Measurements from ENCODE around the gene COG4.

- TF ChIP-seq POLR2AphosphoS5 (IDR thresholded peaks at IDR 0.05; ENCODE audit: borderline replicate concordance, low read depth, low read length) (no peak), EZH2 (IDR thresholded peaks at IDR 0.05) (no peak)
These were observed 75.3 kb downstream of the COG4 start for GRCh38 chr16:70448075-70448474.

All from SK-N-MC (cell line).